HAP-1 (cell line): ENCODE data around the gene TRIM73.
A peak's percentile ranks its signal among the peaks of the same experiment; 100 is the strongest.
"Not testable (repeated sequence)": the region's sequence is repeated elsewhere in the genome, so short reads cannot be mapped to it uniquely, and the experiment has no call there.

ENCODE experiments used
- DNase-seq, 2 experiments: peaks; one replicate each; pipeline ENCODE4 v3.0.0-alpha.2; 2016 to 2020; ENCODE audit warnings: low spot score in 2 of 2
- H3K27me3 ChIP-seq: fragments of 250-450 bp; sonication (Bioruptor Pico); 2 replicates; pipeline ENCODE4 v1.5.1; 2020; ENCODE audit warnings: low read depth, mild to moderate bottlenecking, moderate library complexity
- H3K36me3 ChIP-seq: fragments of 250-450 bp; sonication (Bioruptor Pico); replicated peaks from 2 replicates; pipeline ENCODE4 v1.5.1; 2020; ENCODE audit warnings: mild to moderate bottlenecking
- H3K4me1 ChIP-seq: fragments of 250-450 bp; sonication (Bioruptor Pico); 2 replicates; pipeline ENCODE4 v1.5.1; 2020; ENCODE audit warnings: mild to moderate bottlenecking
- H3K4me3 ChIP-seq: fragments of 250-450 bp; sonication (Bioruptor Pico); 2 replicates; pipeline ENCODE4 v1.5.1; 2020; ENCODE audit warnings: mild to moderate bottlenecking, moderate library complexity
- H3K9me3 ChIP-seq: fragments of 250-450 bp; sonication (Bioruptor Pico); 2 replicates; pipeline ENCODE4 v1.5.1; 2020; ENCODE audit warnings: mild to moderate bottlenecking, moderate library complexity
- in situ Hi-C: fragments of 300-500 bp; cut with MboI; formaldehyde crosslinking; loops from 3 replicates; pipeline ENCODE4 v1.14.3; 2020; ENCODE audit warnings: low sequenced_read_pairs, inconsistent platforms, mixed read lengths

TRIM73 gene

DNA sequence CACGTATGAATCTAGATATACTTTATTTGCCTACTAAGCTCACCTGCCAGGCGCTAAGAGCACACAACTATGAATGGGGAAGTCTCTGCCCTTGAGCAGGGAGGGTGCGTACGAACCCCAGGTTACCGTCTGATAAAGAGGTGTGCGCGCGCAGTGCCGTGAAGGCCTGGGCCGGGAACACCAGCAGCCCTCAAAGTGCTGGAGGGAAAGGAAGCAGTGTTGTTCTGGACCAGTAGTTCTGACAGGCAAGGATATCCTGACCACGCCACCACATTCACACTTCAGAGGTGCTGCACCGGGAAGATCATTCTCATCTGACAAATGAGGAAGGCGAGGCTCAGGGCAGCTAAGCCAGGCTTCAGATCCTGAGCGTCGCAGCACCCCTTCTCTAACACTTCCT is 28.1 kb downstream of the TRIM73 start:
- H3K4me3 ChIP-seq, H3K27me3 ChIP-seq, DNase-seq, H3K9me3 ChIP-seq, in situ Hi-C loops, H3K4me1 ChIP-seq: not testable (repeated sequence)
- peaks cover 11% of the 10 kb centered on the region for H3K36me3 ChIP-seq

GRCh38 chr7:75439000-75439399 is 43.6 kb downstream of the TRIM73 start:
- not testable (repeated sequence) for DNase-seq, H3K4me1 ChIP-seq, H3K4me3 ChIP-seq, H3K9me3 ChIP-seq, H3K27me3 ChIP-seq
- H3K36me3 ChIP-seq, result peaks cover 54% of the 10 kb centered on the region
- in situ Hi-C loops, result loop anchor here (5.0 kb wide), 1 partner anchor 372 kb away; no protein-coding TSS in a partner anchor

DNA sequence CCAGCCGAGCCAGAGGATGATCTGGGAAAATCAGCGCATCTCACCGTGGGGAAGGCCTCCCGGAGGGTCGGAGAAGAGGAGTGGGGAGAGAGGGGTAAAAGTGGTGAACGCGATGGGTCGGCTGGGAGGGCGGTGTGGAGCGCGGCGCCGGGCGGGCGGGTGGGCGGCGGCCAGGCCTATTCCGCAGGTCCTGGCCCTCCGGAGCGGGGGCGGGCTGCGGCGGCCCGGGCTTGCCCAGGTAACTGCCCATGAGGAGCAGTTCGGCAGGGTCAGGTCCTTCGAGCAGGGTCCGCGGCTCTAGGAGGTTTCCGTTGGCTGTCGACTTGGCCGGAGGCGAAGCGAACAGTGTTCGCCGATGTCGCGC is 46.7 kb downstream of the TRIM73 start:
- DNase-seq, H3K9me3 ChIP-seq, H3K27me3 ChIP-seq, in situ Hi-C loops, H3K4me1 ChIP-seq: not testable (repeated sequence)
- Histone ChIP-seq H3K36me3 (peaks cover 28% of the 10 kb centered on the region), H3K4me3 (peak overlapping the region; percentile 34)

- H3K9me3 ChIP-seq, in situ Hi-C loops, H3K4me1 ChIP-seq, H3K27me3 ChIP-seq: not testable (repeated sequence)
- Histone ChIP-seq H3K36me3 (peaks cover 24% of the 10 kb centered on the region), H3K4me3 (peak overlapping the region; percentile 34; the same call in 1 of the 2 replicates)
- DNase-seq, result peak in 1 of 2 experiments; percentile 35
Observed at GRCh38 chr7:75442465-75443111, 47.2 kb downstream of the TRIM73 start.

- H3K9me3 ChIP-seq, H3K4me3 ChIP-seq, H3K36me3 ChIP-seq, H3K4me1 ChIP-seq, DNase-seq, H3K27me3 ChIP-seq, in situ Hi-C loops: not testable (repeated sequence)
Observed at GRCh38 chr7:75449946-75450345, 54.5 kb downstream of the TRIM73 start.

DNA sequence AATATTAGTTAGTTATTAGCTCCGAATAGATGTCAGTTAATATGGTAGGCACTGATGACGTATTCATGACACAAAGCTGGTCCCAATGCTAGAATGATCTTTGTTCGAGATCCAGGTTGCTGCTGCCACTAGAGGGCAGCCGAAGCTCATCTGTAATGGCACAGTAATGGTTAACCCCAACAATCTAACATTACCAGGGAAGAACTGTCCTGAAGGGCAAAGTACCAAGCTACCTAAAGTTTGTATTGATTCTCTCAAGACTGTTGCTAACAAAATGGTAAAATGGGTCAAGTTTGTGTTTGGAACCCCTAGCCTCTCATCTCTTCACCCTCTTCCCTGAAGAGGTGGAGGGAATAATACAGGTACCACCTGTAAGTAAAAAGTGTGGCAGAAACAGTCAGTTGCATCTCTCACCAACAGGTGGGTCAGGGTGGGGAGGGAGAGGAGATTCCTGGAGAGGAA is 57.1 kb downstream of the TRIM73 start:
- H3K4me1 ChIP-seq, DNase-seq, H3K4me3 ChIP-seq, H3K36me3 ChIP-seq, H3K9me3 ChIP-seq, in situ Hi-C loops, H3K27me3 ChIP-seq: not testable (repeated sequence)
